HCT116 (cell line): ENCODE data around the gene CNFN. TPM values are rescaled to one million over a fixed set of nuclear protein-coding genes. Genes with fewer than 3 reads are reported as not detected.
"Not testable (repeated sequence)": the region's sequence is repeated elsewhere in the genome, so short reads cannot be mapped to it uniquely, and the experiment has no call there.

Experiments used
- ATAC-seq: fragments of 200-7000 bp; cut with Tn5 transposase; 2 replicates; pipeline ENCODE4 v1.9.1; 2020; ENCODE audit warnings: mild to moderate bottlenecking, moderate library complexity
- BruUV-seq: library from RNA; stranded (reverse); fragments of 400-500 nt; replicated peaks from 2 replicates; lab custom pipeline; 2021; lab: Mats Ljungman, UMichigan
- CTCF ChIA-PET: fragments of 300-600 bp; sonication (Branson Sonifier 250); formaldehyde crosslinking; loops from one replicate; lab custom pipeline; 2021; ENCODE audit warnings: antibody characterized with exemption; lab: Charles Lee
- POLR2A ChIA-PET: fragments of 300-600, 350-600 bp; sonication (Branson Sonifier 250); formaldehyde crosslinking; loops from one replicate; lab custom pipeline; 2021; ENCODE audit warnings: antibody characterized with exemption; lab: Charles Lee
- RAD21 ChIA-PET, 2 experiments: fragments of 300-600 bp; sonication (Branson Sonifier 250); formaldehyde crosslinking; loops; one replicate each; lab custom pipeline; 2023; ENCODE audit warnings: low total read pairs in 2 of 2; ENCODE audit not compliant: uncharacterized antibody in 2 of 2, unreplicated experiment in 2 of 2, low non-redundant PET in 1 of 2; lab: Charles Lee
- DNase-seq: peaks from one replicate; pipeline ENCODE4 v3.0.0-alpha.2; 2010; ENCODE audit warnings: low read depth, low spot score
- H2AFZ ChIP-seq: fragments of 200-600 bp; shearing (Covaris generic), sonication (generic); 2 replicates; pipeline ENCODE4 v1.6.1; 2017; ENCODE audit warnings: low read depth, mixed run types, mixed read lengths, antibody characterized with exemption, low read length; ENCODE audit not compliant: poor library complexity, severe bottlenecking
- H3K27ac ChIP-seq: 2 replicates; pipeline ENCODE4 v1.5.1; 2012; ENCODE audit warnings: low read depth, low read length
- H3K27me3 ChIP-seq: fragments of 200-600 bp; sonication (generic); 2 replicates; pipeline ENCODE4 v1.6.1; 2016; ENCODE audit warnings: mixed run types, low read length, mixed read lengths; ENCODE audit not compliant: insufficient read depth
- H3K36me3 ChIP-seq, 2 experiments: fragments of 200-500 bp in 1 of 2; fragments of 200-600 bp in 1 of 2; sonication (Bioruptor generic) in 1 of 2; sonication (generic) in 1 of 2; 2 replicates each; pipeline versions ENCODE4 v1.5.1 to v1.6.1; 2014 to 2016; ENCODE audit warnings: low read length in 2 of 2, inconsistent platforms in 1 of 2, mixed read lengths in 1 of 2, mixed run types in 1 of 2; ENCODE audit not compliant: insufficient read depth in 2 of 2, control insufficient read depth in 1 of 2
- H3K4me1 ChIP-seq, 2 experiments: fragments of 200-600 bp in 1 of 2; sonication (generic) in 1 of 2; 2 replicates each; pipeline versions ENCODE4 v1.5.1 to v1.6.1; 2012 to 2017; ENCODE audit warnings: low read length in 2 of 2, inconsistent platforms in 1 of 2, mild to moderate bottlenecking in 1 of 2, mixed read lengths in 1 of 2, mixed run types in 1 of 2, moderate library complexity in 1 of 2; ENCODE audit not compliant: insufficient read depth in 2 of 2, control insufficient read depth in 1 of 2
- H3K4me2 ChIP-seq: fragments of 200-600 bp; sonication (generic); 2 replicates; pipeline ENCODE4 v1.6.1; 2017; ENCODE audit warnings: mixed run types, low read length, mixed read lengths
- H3K4me3 ChIP-seq, 2 experiments: fragments of 200-600 bp in 1 of 2; sonication (generic) in 1 of 2; replicated peaks in 1 of 2; 2 replicates each; pipeline ENCODE4 v1.5.1; 2011 to 2016; ENCODE audit warnings: low read length in 2 of 2, control low read depth in 1 of 2, low read depth in 1 of 2, mild to moderate bottlenecking in 1 of 2, mixed read lengths in 1 of 2, mixed run types in 1 of 2
- H3K79me2 ChIP-seq: fragments of 200-600 bp; sonication (generic); 2 replicates; pipeline ENCODE4 v1.6.1; 2017; ENCODE audit warnings: mild to moderate bottlenecking, mixed run types, low read length, moderate library complexity, mixed read lengths; ENCODE audit not compliant: insufficient read depth
- H3K9ac ChIP-seq: fragments of 200-600 bp; sonication (generic); 2 replicates; pipeline ENCODE4 v1.6.1; 2016; ENCODE audit warnings: low read length, mixed read lengths
- H3K9me2 ChIP-seq: fragments of 200-600 bp; sonication (generic), shearing (Covaris generic); 2 replicates; pipeline ENCODE4 v1.6.1; 2017; ENCODE audit warnings: mixed run types, mild to moderate bottlenecking, moderate library complexity; ENCODE audit not compliant: insufficient read depth
- H3K9me3 ChIP-seq, 2 experiments: fragments of 200-500 bp in 1 of 2; fragments of 200-600 bp in 1 of 2; sonication (Bioruptor generic) in 1 of 2; sonication (generic) in 1 of 2; 2 replicates each; pipeline ENCODE4 v1.6.1; 2014 to 2017; ENCODE audit warnings: low read length in 2 of 2, mixed read lengths in 2 of 2, inconsistent platforms in 1 of 2, low read depth in 1 of 2, mild to moderate bottlenecking in 1 of 2, mixed run types in 1 of 2, moderate library complexity in 1 of 2; ENCODE audit not compliant: control insufficient read depth in 1 of 2, insufficient read depth in 1 of 2
- H4K20me1 ChIP-seq: fragments of 200-600 bp; sonication (generic), shearing (Covaris generic); 2 replicates; pipeline ENCODE4 v1.6.1; 2017; ENCODE audit warnings: mixed run types, mild to moderate bottlenecking, moderate library complexity; ENCODE audit not compliant: insufficient read depth
- intact Hi-C: fragments of 100-400 bp; cut with micrococcal nuclease; formaldehyde crosslinking; loops from 2 replicates; pipeline ENCODE4 v1.10.0; 2022
- microRNA-seq: library from miRNA; unstranded; fragments of <30 nt; microRNA quantifications from one replicate; pipeline ENCODE4, GENCODE V29; 2016; ENCODE audit warnings: borderline number of aligned reads
- total RNA-seq: library from RNA; stranded (reverse); gene quantifications from one replicate; pipeline ENCODE4 v1.2.1, GENCODE V29; 2021; ENCODE audit not compliant: unreplicated experiment

CNFN gene
- total RNA-seq, 1 experiment from 2014 or later, result 13.9 TPM

GRCh38 chr19:42339922-42340321 is 50.2 kb downstream of the CNFN start:
- intact Hi-C loops, result not testable (repeated sequence)

GRCh38 chr19:42339126-42339860 is 50.8 kb downstream of the CNFN start:
- POLR2A ChIA-PET, H3K9me2 ChIP-seq, H3K36me3 ChIP-seq, DNase-seq, H4K20me1 ChIP-seq, H3K9ac ChIP-seq, H3K4me2 ChIP-seq, intact Hi-C loops, H2AFZ ChIP-seq, CTCF ChIA-PET, H3K9me3 ChIP-seq, H3K27ac ChIP-seq, H3K27me3 ChIP-seq, H3K4me3 ChIP-seq, H3K4me1 ChIP-seq, BruUV-seq, H3K79me2 ChIP-seq, RAD21 ChIA-PET, ATAC-seq: not testable (repeated sequence)

More at GRCh38 chr19:42339922-42340321, 50.2 kb downstream of the CNFN start:
- H3K4me3 ChIP-seq, H3K9ac ChIP-seq, H3K9me3 ChIP-seq, BruUV-seq, H3K27me3 ChIP-seq, H3K4me1 ChIP-seq, H3K4me2 ChIP-seq, H2AFZ ChIP-seq, H3K27ac ChIP-seq, H3K9me2 ChIP-seq, CTCF ChIA-PET, DNase-seq, RAD21 ChIA-PET, H3K79me2 ChIP-seq, ATAC-seq, H3K36me3 ChIP-seq, POLR2A ChIA-PET, H4K20me1 ChIP-seq: not testable (repeated sequence)

Small RNA genes lying within 50 kb of the gene (microRNA-seq; reads per million reads assigned to microRNA genes)
- gene MIR8077, result not detected

Other genes with a start within 250 kb of the CNFN start
- gene DEDD2, start 172.6 kb downstream of the CNFN start, total RNA-seq, result 32.7 TPM
- 13.1 TPM for gene ZNF526, start 170.0 kb downstream of the CNFN start, total RNA-seq
- gene GSK3A, start 147.7 kb downstream of the CNFN start, total RNA-seq, result 57.2 TPM
- gene ERF, start 135.2 kb downstream of the CNFN start, total RNA-seq, result 96.1 TPM
- gene CIC, start 121.0 kb downstream of the CNFN start, total RNA-seq, result 52.0 TPM
- 0.93 TPM for gene PRR19, start 88.2 kb downstream of the CNFN start, total RNA-seq
- 110 TPM for gene PAFAH1B3, start 87.7 kb downstream of the CNFN start, total RNA-seq
- 7.2 TPM for gene TMEM145, start 77.0 kb downstream of the CNFN start, total RNA-seq
- 24.0 TPM for gene MEGF8, start 64.7 kb downstream of the CNFN start, total RNA-seq
- gene LIPE, start 37.1 kb upstream of the CNFN start, total RNA-seq, result 11.3 TPM
- 0.32 TPM for gene CXCL17, start 52.6 kb upstream of the CNFN start, total RNA-seq
- gene CEACAM1, start 138.2 kb upstream of the CNFN start, total RNA-seq, result 1.2 TPM
- gene CEACAM8, start 204.6 kb upstream of the CNFN start, total RNA-seq, result not detected